Measurements from ENCODE around the gene CLPX. TPM values are rescaled to one million over a fixed set of nuclear protein-coding genes. Genes with fewer than 3 reads are reported as not detected.
"Not testable (repeated sequence)": the region's sequence is repeated elsewhere in the genome, so short reads cannot be mapped to it uniquely, and the experiment has no call there.

CLPX gene
- total RNA-seq, 4 donors from 2014 or later, result 12.0 to 72.2 (median 57.4) TPM

DNA sequence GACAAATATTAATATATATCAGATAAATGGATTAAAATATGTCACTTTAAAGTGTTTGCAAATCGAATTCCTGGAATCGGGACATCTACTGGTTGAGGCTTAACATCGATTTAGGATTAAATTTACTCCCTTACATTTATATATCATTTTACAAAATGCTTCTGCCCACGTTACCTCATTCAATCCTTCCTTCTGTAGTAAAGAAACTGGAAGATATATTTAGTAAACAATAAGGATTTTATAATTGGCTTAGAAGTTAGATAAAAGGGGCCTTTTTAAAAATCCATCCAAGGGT lies 1.3 kb downstream of the CLPX start:
- no peaks in the 10 kb centered on the region for H3K9me3 ChIP-seq
- H3K4me3 ChIP-seq, result peak overlapping the region; percentile 70 to 97 (median 86)
- intact Hi-C loops (cut with DNase I; ENCODE audit: low total_unique reads), result no loop called here
- in situ Hi-C loops (cut with MboI; ENCODE audit: low pct_ligation_motif_present in 1 of 4, low pct_unique_long_range_greater_than_20kb in 1 of 4, low sequenced_read_pairs in 3 of 4), result loop anchor here in 3 of 4 donors (10.0 kb wide), 2 partner anchors 91 to 111 kb away; partner anchors contain the start of gene RNU5A-1 (in 1 of the 3)
- peaks cover 0 to 12% (median under 1%) of the 10 kb centered on the region in 4 donors for H3K36me3 ChIP-seq
- TF ChIP-seq POLR2AphosphoS5 (IDR thresholded peaks at IDR 0.05), result no peak
- TF ChIP-seq, protein P1, sequence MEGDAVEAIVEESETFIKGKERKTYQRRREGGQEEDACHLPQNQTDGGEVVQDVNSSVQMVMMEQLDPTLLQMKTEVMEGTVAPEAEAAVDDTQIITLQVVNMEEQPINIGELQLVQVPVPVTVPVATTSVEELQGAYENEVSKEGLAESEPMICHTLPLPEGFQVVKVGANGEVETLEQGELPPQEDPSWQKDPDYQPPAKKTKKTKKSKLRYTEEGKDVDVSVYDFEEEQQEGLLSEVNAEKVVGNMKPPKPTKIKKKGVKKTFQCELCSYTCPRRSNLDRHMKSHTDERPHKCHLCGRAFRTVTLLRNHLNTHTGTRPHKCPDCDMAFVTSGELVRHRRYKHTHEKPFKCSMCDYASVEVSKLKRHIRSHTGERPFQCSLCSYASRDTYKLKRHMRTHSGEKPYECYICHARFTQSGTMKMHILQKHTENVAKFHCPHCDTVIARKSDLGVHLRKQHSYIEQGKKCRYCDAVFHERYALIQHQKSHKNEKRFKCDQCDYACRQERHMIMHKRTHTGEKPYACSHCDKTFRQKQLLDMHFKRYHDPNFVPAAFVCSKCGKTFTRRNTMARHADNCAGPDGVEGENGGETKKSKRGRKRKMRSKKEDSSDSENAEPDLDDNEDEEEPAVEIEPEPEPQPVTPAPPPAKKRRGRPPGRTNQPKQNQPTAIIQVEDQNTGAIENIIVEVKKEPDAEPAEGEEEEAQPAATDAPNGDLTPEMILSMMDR (IDR thresholded peaks at IDR 0.05), result no peak
- TF ChIP-seq POLR2A (IDR thresholded peaks at IDR 0.05), result no peak
- TF ChIP-seq EP300 (IDR thresholded peaks at IDR 0.05; ENCODE audit: low read depth), result no peak
- 1 to 7% methylated on average over 4 of the region's 4 CpGs for WGBS, 2 donors (ENCODE audit: low coverage in 1 of 2)
- no peak for DNase-seq
- H3K27me3 ChIP-seq, result no peaks in the 10 kb centered on the region
- peak overlapping the region; percentile 95 to 98 (median 96) for H3K27ac ChIP-seq
- H3K4me1 ChIP-seq, result peaks cover 9 to 43% (median 24%) of the 10 kb centered on the region in 4 donors

- Histone ChIP-seq H3K27ac (peak overlapping the region in 2 of 4 donors; percentile 95 to 96), H3K4me3 (peak overlapping the region in 1 of 4 donors; percentile 94), H3K4me1 (peaks cover 9 to 43% (median 24%) of the 10 kb centered on the region in 4 donors), H3K27me3 (no peaks in the 10 kb centered on the region), H3K9me3 (no peaks in the 10 kb centered on the region), H3K36me3 (peaks cover 0 to 23% (median 7%) of the 10 kb centered on the region in 4 donors)
- 72 to 76% methylated on average over 4 of the region's 4 CpGs for WGBS, 2 donors (ENCODE audit: low coverage in 1 of 2)
- intact Hi-C loops (cut with DNase I; ENCODE audit: low total_unique reads), result no loop called here
- TF ChIP-seq EP300 (IDR thresholded peaks at IDR 0.05; ENCODE audit: low read depth) (no peak), POLR2AphosphoS5 (IDR thresholded peaks at IDR 0.05) (no peak), POLR2A (IDR thresholded peaks at IDR 0.05) (no peak)
- TF ChIP-seq, protein P1 (IDR thresholded peaks at IDR 0.05), result no peak
- in situ Hi-C loops (cut with MboI; ENCODE audit: low pct_ligation_motif_present in 1 of 4, low pct_unique_long_range_greater_than_20kb in 1 of 4, low sequenced_read_pairs in 3 of 4), result loop anchor here in 3 of 4 donors (10.0 kb wide), 2 partner anchors 92 to 112 kb away; partner anchors contain the start of gene RNU5A-1 (in 1 of the 3)
- DNase-seq, result no peak
These were observed 2.6 kb downstream of the CLPX start for GRCh38 chr15:65182538-65182937.

GRCh38 chr15:65181582-65182353 lies 3.4 kb downstream of the CLPX start:
- intact Hi-C loops (cut with DNase I; ENCODE audit: low total_unique reads); H3K27me3 ChIP-seq; H3K9me3 ChIP-seq; H3K27ac ChIP-seq; DNase-seq; H3K4me3 ChIP-seq: not testable (repeated sequence)
- in situ Hi-C loops (cut with MboI; ENCODE audit: low pct_ligation_motif_present in 1 of 4, low pct_unique_long_range_greater_than_20kb in 1 of 4, low sequenced_read_pairs in 3 of 4), result loop anchor here in 3 of 4 donors (10.0 kb wide), 2 partner anchors 93 to 113 kb away; partner anchors contain the start of gene RNU5A-1 (in 1 of the 3)
- peaks cover 0 to 31% (median 10%) of the 10 kb centered on the region in 4 donors for H3K36me3 ChIP-seq
- H3K4me1 ChIP-seq, result peaks cover 9 to 43% (median 24%) of the 10 kb centered on the region in 4 donors
- 88 to 97% methylated on average over 7 to 15 of the region's 15 CpGs for WGBS, 2 donors (ENCODE audit: low coverage in 1 of 2)

DNA sequence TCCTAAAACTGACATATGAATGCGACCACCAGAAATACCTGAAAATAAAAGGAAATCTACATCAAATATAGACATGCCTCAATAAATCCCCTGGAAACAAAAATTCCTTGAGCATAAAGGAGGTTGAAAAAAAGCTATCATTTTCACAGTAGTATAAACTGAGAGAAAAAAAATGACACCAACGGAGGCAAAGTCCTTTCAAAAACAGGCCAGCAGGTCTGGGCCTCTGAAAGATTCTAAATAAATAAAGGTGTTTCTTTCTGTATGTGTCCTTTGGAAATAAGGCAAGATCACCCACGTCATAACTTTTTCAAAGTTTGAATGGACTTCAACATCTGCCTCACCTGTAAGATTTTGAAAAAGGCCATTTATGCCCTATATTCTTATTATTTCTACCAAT lies 5.0 kb downstream of the CLPX start:
- no peaks in the 10 kb centered on the region for H3K27me3 ChIP-seq
- DNase-seq, result no peak
- intact Hi-C loops (cut with DNase I; ENCODE audit: low total_unique reads), result no loop called here
- TF ChIP-seq, protein P1 (IDR thresholded peaks at IDR 0.05), result no peak
- 80 to 95% methylated on average over 2 to 3 of the region's 3 CpGs for WGBS, 2 donors (ENCODE audit: low coverage in 1 of 2)
- in situ Hi-C loops (cut with MboI; ENCODE audit: low pct_ligation_motif_present in 1 of 4, low pct_unique_long_range_greater_than_20kb in 1 of 4, low sequenced_read_pairs in 3 of 4), result loop anchor here in 3 of 4 donors (10.0 kb wide), 2 partner anchors 95 to 115 kb away; partner anchors contain the start of gene RNU5A-1 (in 1 of the 3)
- no peaks in the 10 kb centered on the region for H3K9me3 ChIP-seq
- H3K4me1 ChIP-seq, result peaks cover 9 to 36% (median 20%) of the 10 kb centered on the region in 4 donors
- no peak overlapping the region for H3K27ac ChIP-seq
- no peak overlapping the region for H3K4me3 ChIP-seq
- H3K36me3 ChIP-seq, result peaks cover 0 to 37% (median 17%) of the 10 kb centered on the region in 4 donors

Data from transverse colon (tissue), 4 donors.